K562 (cell line): Measurements from ENCODE around the gene SLCO1B1. TPM values are rescaled to one million over a fixed set of nuclear protein-coding genes. Genes with fewer than 3 reads are reported as not detected.

Source experiments
- ATAC-seq: fragments of 200-7000 bp; cut with Tn5 transposase; 3 replicates; pipeline ENCODE4 v1.9.1; 2020; ENCODE audit warnings: moderate library complexity
- BruUV-seq: library from RNA; stranded (reverse); fragments of 400-500 nt; replicated peaks from 2 replicates; lab custom pipeline; 2021; lab: Mats Ljungman, UMichigan
- CTCF ChIA-PET: fragments of 300-600 bp; formaldehyde crosslinking; extraction: SDS; loops from one replicate; lab custom pipeline; 2021; ENCODE audit warnings: low intra/inter-chr PET ratio; lab: Yijun Ruan, JAX
- POLR2A ChIA-PET: fragments of 300-600, 350-650 bp; sonication (Branson Sonifier 250); formaldehyde crosslinking; extraction: SDS; loops from one replicate; lab custom pipeline; 2021; ENCODE audit warnings: antibody characterized with exemption, inconsistent platforms; lab: Yijun Ruan, JAX
- DNase-seq, 4 experiments: peaks; one replicate each; pipeline versions ENCODE4 v3.0.0 to v3.0.0-alpha.2; 2011 to 2018; ENCODE audit warnings: low spot score in 3 of 4, mixed read lengths in 3 of 4; ENCODE audit errors: extremely low read depth in 1 of 4
- FAIRE-seq: peaks from 2 replicates; lab custom pipeline; 2011; peaks lifted over from hg19 to GRCh38; lab: Jason Lieb, UNC
- H2AFZ ChIP-seq: 2 replicates; pipeline ENCODE4 v1.6.0; 2011; ENCODE audit warnings: low read depth, low read length, control low read depth, inconsistent platforms
- H3K27ac ChIP-seq: fragments of 200-600 bp; 3 replicates; pipeline ENCODE4 v1.8.0; 2011; ENCODE audit warnings: low read depth, mild to moderate bottlenecking, control low read depth, inconsistent platforms, low read length, moderate library complexity, mixed read lengths; ENCODE audit errors: extremely low read depth
- H3K27me3 ChIP-seq, 2 experiments: fragments of 300-600 bp in 1 of 2; 2 replicates in 1 of 2; 3 replicates in 1 of 2; pipeline versions ENCODE4 v1.6.0 to v1.8.0; 2011; ENCODE audit warnings: inconsistent platforms in 2 of 2, low read length in 2 of 2, mild to moderate bottlenecking in 1 of 2, mixed read lengths in 1 of 2, moderate library complexity in 1 of 2; ENCODE audit not compliant: control insufficient read depth in 2 of 2, insufficient read depth in 2 of 2
- H3K36me3 ChIP-seq: fragments of 300-600 bp; 3 replicates; pipeline ENCODE4 v1.8.0; 2011; ENCODE audit warnings: mild to moderate bottlenecking, low read length, inconsistent platforms; ENCODE audit not compliant: control insufficient read depth, insufficient read depth
- H3K4me1 ChIP-seq, 2 experiments: fragments of 200-600 bp in 1 of 2; replicated peaks in 1 of 2; 2 replicates in 1 of 2; 3 replicates in 1 of 2; pipeline versions ENCODE4 v1.5.1 to v1.8.0; 2011; ENCODE audit warnings: inconsistent platforms in 2 of 2, low read length in 2 of 2, mild to moderate bottlenecking in 1 of 2, mixed read lengths in 1 of 2, moderate library complexity in 1 of 2; ENCODE audit not compliant: control insufficient read depth in 2 of 2, insufficient read depth in 2 of 2
- H3K4me2 ChIP-seq: 2 replicates; pipeline ENCODE4 v1.6.1; 2011; ENCODE audit warnings: low read length, control low read depth, inconsistent platforms, mixed read lengths; ENCODE audit not compliant: insufficient read depth
- H3K4me3 ChIP-seq: fragments of 200-600 bp; sonication (generic), shearing (Covaris generic); 2 replicates; pipeline ENCODE4 v1.5.1; 2016; ENCODE audit warnings: control low read depth, inconsistent platforms
- H3K79me2 ChIP-seq: fragments of 200-600 bp; 3 replicates; pipeline ENCODE4 v1.8.0; 2011; ENCODE audit warnings: low read length, inconsistent platforms; ENCODE audit not compliant: control insufficient read depth, insufficient read depth
- H3K9ac ChIP-seq, 2 experiments: 2 replicates each; pipeline versions ENCODE4 v1.6.0 to v1.6.1; 2011; ENCODE audit warnings: low read depth in 2 of 2, low read length in 2 of 2, control low read depth in 1 of 2, inconsistent platforms in 1 of 2, mild to moderate bottlenecking in 1 of 2, mixed read lengths in 1 of 2; ENCODE audit not compliant: insufficient read depth in 1 of 2
- H3K9me1 ChIP-seq: one replicate; pipeline ENCODE4 v1.6.0; 2011; ENCODE audit warnings: inconsistent platforms, mild to moderate bottlenecking, low read length, moderate library complexity; ENCODE audit not compliant: control insufficient read depth, insufficient read depth
- H3K9me3 ChIP-seq: replicated peaks from 2 replicates; pipeline ENCODE4 v1.5.1; 2011; ENCODE audit warnings: low read depth, low read length, inconsistent platforms; ENCODE audit not compliant: control insufficient read depth, insufficient read depth
- H4K20me1 ChIP-seq: replicated peaks from 2 replicates; pipeline ENCODE4 v1.6.1; 2011; ENCODE audit warnings: low read length, inconsistent platforms, mixed read lengths; ENCODE audit not compliant: control insufficient read depth, insufficient read depth
- PRPF4 ChIP-seq: fragments of 200-400 bp; formaldehyde crosslinking; IDR thresholded peaks from one replicate; pipeline ENCODE4 v1.6.1; 2017; ENCODE audit warnings: low read length, low read depth, mild to moderate bottlenecking; ENCODE audit not compliant: insufficient read depth, poor library complexity, severe bottlenecking
- RAD21 ChIP-seq, 2 experiments: fragments of 250-450 bp in 1 of 2; fragments of 450-650 bp in 1 of 2; sonication (Bioruptor Pico) in 1 of 2; formaldehyde crosslinking in 1 of 2; IDR thresholded peaks in 1 of 2; conservative IDR thresholded peaks in 1 of 2; 2 replicates each; pipeline versions ENCODE4 v1.4.0 to v1.8.0; 2020 to 2022; ENCODE audit warnings: mild to moderate bottlenecking in 2 of 2, moderate library complexity in 1 of 2
- ZNF57 ChIP-seq: fragments of 450-650 bp; formaldehyde crosslinking; IDR thresholded peaks from 2 replicates; pipeline ENCODE4 v1.4.0; 2020; ENCODE audit warnings: mild to moderate bottlenecking, moderate library complexity
- WGBS: fragments of 100-300 bp; shearing (Covaris generic); methylation state at CpG from one replicate; pipeline ENCODE4 v1.1.6; 2016; ENCODE audit warnings: low coverage, mixed read lengths; ENCODE audit not compliant: insufficient coverage; ENCODE audit errors: missing lambda C conversion rate; 5-methylcytosine and 5-hydroxymethylcytosine counted together
- in situ Hi-C: fragments of 300-500 bp; cut with MboI; formaldehyde crosslinking; loops from 4 replicates; pipeline ENCODE4 v1.15.0; 2018; ENCODE audit warnings: inconsistent platforms, mixed read lengths
- intact Hi-C: fragments of 100-400 bp; cut with micrococcal nuclease; formaldehyde crosslinking; loops from 2 replicates; pipeline ENCODE4 v1.14.2; 2022
- polyA plus RNA-seq, 8 experiments: library from polyadenylated mRNA; depleted of rRNA in 4 of 8; stranded (reverse) in 5 of 8; unstranded in 3 of 8; fragments of >200 nt; fragmentation: Nextera tagmentation in 2 of 8; fragmentation: Illumina TruSeq in 1 of 8; extraction: Ambion mirVana in 2 of 8; extraction: Trizol in 1 of 8; gene quantifications; 2 replicates each; pipeline versions ENCODE4 v1.2.1 to v1.2.3, GENCODE V29; 2011 to 2014; ENCODE audit warnings: inconsistent platforms in 1 of 8, missing spikeins in 1 of 8
- total RNA-seq, 7 experiments: library from RNA; depleted of rRNA in 6 of 7; stranded (reverse); fragments of >200 nt in 6 of 7; fragmentation: Illumina TruSeq in 2 of 7; extraction: Trizol in 2 of 7; gene quantifications; 2 replicates each; pipeline versions ENCODE4 v1.2.1 to v1.2.3, GENCODE V29; 2011 to 2021; ENCODE audit warnings: low replicate concordance in 1 of 7
- TF ChIP-seq, protein P1 (sequence below), 3 experiments: IDR thresholded peaks in 2 of 3; conservative IDR thresholded peaks in 1 of 3; 2 replicates each; pipeline ENCODE4 v1.5.1; 2011 to 2012; ENCODE audit warnings: low read length in 3 of 3, mild to moderate bottlenecking in 3 of 3, control low read depth in 2 of 3, improper control_type of control experiment in 1 of 3, inconsistent platforms in 1 of 3, low read depth in 1 of 3, mixed read lengths in 1 of 3, moderate library complexity in 1 of 3; ENCODE audit not compliant: insufficient read depth in 2 of 3

Gene SLCO1B1
- total and polyA plus RNA-seq, 9 of the 15 experiments (the other 6 are each of a cell fraction or from before 2014, with no cell fraction given), result 0.04 TPM; not detected in 8

DNA sequence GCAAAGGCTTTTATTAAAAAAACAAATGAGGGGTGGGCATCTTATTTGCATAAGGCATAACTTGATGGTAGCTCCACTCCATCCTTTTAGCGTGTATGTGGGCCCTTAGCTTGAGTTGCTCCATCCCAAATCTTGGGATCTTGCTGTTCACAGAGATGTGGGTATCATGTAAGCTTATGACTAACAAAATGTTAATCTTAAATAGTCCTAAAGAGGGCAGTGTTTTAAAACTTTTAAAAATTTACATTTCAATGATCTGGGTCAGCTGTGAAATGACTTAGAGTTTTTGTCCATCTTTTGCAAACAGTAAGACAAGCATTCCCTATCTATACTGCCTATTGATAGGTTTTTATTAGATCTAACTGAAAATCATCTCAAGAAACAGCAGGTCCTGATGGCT lies 117.7 kb downstream of the SLCO1B1 start:
- Histone ChIP-seq H2AFZ (no peak overlapping the region), H3K9ac (no peak overlapping the region), H3K27ac (no peak overlapping the region), H3K27me3 (no peaks in the 10 kb centered on the region), H3K79me2 (no peaks in the 10 kb centered on the region), H3K4me3 (no peak overlapping the region), H3K9me3 (no peaks in the 10 kb centered on the region), H3K4me2 (no peak overlapping the region), H3K9me1 (no peaks in the 10 kb centered on the region), H3K36me3 (no peaks in the 10 kb centered on the region), H3K4me1 (no peaks in the 10 kb centered on the region), H4K20me1 (no peaks in the 10 kb centered on the region)
- BruUV-seq, result no TSS peak
- no peak for FAIRE-seq
- POLR2A ChIA-PET, result no interaction called here
- CTCF ChIA-PET, result no interaction called here
- 0% methylated on average over 1 of the region's 1 CpG for WGBS
- no peak for DNase-seq
- intact Hi-C loops (loop anchor here (5.0 kb wide), 1 partner anchor 434 kb away; no protein-coding TSS in a partner anchor), in situ Hi-C loops (no loop called here)
- ATAC-seq, result peak; percentile 54; the same call in 1 of the 3 replicates
- TF ChIP-seq ZNF57 (CRISPR knock-in tag) (no peak), RAD21 (CRISPR knock-in tag; conservative IDR thresholded peaks at IDR 0.05 in 1 of 2, IDR thresholded peaks at IDR 0.05 in 1 of 2) (peak; percentile 16 to 23; a peak in 1 of 4 replicates), PRPF4 (no peak)
- TF ChIP-seq, protein P1, sequence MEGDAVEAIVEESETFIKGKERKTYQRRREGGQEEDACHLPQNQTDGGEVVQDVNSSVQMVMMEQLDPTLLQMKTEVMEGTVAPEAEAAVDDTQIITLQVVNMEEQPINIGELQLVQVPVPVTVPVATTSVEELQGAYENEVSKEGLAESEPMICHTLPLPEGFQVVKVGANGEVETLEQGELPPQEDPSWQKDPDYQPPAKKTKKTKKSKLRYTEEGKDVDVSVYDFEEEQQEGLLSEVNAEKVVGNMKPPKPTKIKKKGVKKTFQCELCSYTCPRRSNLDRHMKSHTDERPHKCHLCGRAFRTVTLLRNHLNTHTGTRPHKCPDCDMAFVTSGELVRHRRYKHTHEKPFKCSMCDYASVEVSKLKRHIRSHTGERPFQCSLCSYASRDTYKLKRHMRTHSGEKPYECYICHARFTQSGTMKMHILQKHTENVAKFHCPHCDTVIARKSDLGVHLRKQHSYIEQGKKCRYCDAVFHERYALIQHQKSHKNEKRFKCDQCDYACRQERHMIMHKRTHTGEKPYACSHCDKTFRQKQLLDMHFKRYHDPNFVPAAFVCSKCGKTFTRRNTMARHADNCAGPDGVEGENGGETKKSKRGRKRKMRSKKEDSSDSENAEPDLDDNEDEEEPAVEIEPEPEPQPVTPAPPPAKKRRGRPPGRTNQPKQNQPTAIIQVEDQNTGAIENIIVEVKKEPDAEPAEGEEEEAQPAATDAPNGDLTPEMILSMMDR (IDR thresholded peaks at IDR 0.05 in 2 of 3, conservative IDR thresholded peaks at IDR 0.05 in 1 of 3; ENCODE audit: insufficient read depth in 2 of 3, low read depth in 1 of 3, low read length in 3 of 3), result 0 out of 6 replicates have a peak, but pooled peaks of 1 of the 3 experiments have one; percentile 12
